Measurements from ENCODE around the gene JPH2.
A peak's percentile ranks its signal among the peaks of the same experiment; 100 is the strongest.

JPH2 gene

DNA sequence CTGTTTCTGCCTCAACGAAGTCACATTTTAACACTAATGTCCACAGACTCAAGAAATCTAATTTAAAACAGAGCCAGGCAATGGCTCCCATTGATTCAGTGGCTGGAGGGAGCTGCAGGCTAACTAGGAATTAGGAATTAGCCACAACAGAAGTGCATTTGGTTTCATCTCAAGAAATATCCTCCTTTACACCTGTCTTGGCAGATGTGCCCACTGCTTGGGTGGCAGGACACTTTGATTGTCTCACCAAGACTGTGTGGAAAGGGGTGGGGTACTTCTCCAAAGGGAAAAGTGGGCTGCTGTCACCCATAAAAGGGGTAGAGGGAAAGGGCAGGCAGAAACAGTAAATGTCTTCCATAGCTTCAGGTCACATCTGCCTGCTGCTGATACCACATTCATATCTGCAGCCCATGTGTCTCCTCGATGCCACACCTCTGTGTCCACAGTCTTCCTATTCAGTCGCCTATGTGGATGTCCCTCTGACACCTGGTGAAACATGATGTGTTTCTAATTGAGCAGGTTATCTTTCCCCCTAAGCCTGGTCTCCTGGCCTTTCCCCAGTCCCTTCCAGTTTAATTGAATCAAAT lies 34.5 kb upstream of the JPH2 start:
- TF ChIP-seq, protein P1, sequence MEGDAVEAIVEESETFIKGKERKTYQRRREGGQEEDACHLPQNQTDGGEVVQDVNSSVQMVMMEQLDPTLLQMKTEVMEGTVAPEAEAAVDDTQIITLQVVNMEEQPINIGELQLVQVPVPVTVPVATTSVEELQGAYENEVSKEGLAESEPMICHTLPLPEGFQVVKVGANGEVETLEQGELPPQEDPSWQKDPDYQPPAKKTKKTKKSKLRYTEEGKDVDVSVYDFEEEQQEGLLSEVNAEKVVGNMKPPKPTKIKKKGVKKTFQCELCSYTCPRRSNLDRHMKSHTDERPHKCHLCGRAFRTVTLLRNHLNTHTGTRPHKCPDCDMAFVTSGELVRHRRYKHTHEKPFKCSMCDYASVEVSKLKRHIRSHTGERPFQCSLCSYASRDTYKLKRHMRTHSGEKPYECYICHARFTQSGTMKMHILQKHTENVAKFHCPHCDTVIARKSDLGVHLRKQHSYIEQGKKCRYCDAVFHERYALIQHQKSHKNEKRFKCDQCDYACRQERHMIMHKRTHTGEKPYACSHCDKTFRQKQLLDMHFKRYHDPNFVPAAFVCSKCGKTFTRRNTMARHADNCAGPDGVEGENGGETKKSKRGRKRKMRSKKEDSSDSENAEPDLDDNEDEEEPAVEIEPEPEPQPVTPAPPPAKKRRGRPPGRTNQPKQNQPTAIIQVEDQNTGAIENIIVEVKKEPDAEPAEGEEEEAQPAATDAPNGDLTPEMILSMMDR (IDR thresholded peaks at IDR 0.05; ENCODE audit: control extremely low read depth, extremely low read depth, low read depth, missing control alignments): no peak
- POLR2A ChIA-PET: no interaction called here
- DNase-seq (ENCODE audit: extremely low spot score): no peak
- CTCF ChIA-PET: interaction anchor here (14.5 kb wide), 1 partner anchor 91 kb away, joined by 371 read pairs; the partner anchor contains the start of gene FITM2

DNA sequence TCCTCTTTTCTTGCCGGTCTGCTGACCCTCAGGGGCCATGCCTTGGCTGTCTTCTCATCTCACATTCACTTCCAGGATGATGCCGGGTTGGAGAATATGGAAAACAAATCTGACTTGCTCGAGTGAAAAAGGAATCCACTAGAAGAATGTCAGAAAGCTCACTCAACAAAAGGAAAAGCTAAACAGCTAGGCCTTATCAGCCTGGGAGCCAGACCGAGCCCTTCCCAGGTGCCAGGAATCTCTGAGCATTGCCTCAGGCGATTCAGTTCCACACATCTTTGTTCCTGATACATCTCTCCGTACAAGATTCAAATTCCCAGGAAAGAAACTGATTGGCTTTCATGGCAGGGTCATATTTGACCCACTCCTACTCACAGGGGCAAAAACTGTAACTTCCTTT lies 32.8 kb upstream of the JPH2 start:
- ChIA-PET POLR2A (no interaction called here), CTCF (interaction anchor here (0.7 to 14.5 kb wide), 3 partner anchors 93 to 391 kb away, joined by 4 to 371 read pairs (median 113); partner anchors contain the start of gene FITM2)
- DNase-seq (ENCODE audit: extremely low spot score): no peak
- TF ChIP-seq, protein P1 (IDR thresholded peaks at IDR 0.05; ENCODE audit: control extremely low read depth, extremely low read depth, low read depth, missing control alignments): no peak

DNA sequence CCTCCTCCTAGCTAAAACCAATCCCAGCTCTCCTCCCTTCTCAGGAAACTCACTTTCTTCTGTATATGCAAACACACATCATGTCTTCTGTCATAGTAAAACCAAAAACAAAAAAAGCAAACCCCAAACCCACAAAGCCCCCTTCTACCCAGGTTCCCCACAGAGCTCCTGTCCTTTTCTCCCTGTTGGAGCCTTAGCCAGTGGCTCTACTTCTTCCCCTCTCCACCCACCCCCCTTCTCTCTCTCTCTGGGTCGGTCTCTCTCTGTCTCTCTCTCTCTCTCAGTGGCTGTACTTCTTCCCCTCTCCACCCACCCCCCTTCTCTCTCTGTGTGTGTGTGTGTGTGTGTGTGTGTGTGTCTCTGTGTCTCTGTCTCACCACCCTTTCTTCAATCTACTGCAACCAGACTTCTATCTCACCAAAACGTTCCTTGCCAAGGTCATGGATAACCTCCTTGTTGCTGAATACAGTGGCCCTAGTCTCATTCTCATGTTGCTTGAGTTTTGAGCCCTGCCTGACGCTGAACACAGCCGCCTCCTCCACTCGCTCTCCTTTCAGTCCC lies 32.3 kb upstream of the JPH2 start:
- TF ChIP-seq, protein P1 (IDR thresholded peaks at IDR 0.05; ENCODE audit: control extremely low read depth, extremely low read depth, low read depth, missing control alignments): no peak
- ChIA-PET POLR2A (no interaction called here), CTCF (interaction anchor here (0.7 to 14.5 kb wide), 19 partner anchors 9 to 464 kb away, joined by 3 to 371 read pairs (median 7); partner anchors contain the start of genes FITM2 and GDAP1L1)
- no peak for DNase-seq (ENCODE audit: extremely low spot score)

DNA sequence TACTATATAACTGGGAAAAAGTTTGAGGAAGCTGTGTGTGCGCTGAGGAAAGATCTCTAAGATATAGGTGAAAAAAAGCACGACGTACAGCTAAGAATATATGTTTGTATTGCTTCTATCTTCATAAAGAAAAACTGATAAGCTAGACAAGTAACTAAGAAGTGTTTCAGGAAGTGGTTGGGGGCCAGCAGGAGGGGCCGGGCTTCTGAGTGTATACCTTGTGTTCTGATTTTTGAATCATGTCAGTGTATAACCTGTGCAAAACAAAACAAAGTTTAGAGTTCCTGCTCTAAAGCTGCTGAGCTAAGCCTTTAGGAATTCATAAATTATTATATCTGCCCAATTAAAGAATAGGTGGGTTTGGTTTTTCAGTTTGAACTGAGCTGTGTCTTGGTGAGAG lies 31.5 kb upstream of the JPH2 start:
- CTCF ChIA-PET: interaction anchor here (0.7 to 14.5 kb wide), 30 partner anchors 10 to 464 kb away, joined by 3 to 371 read pairs (median 7); partner anchors contain the start of genes FITM2 and GDAP1L1
- TF ChIP-seq, protein P1 (IDR thresholded peaks at IDR 0.05; ENCODE audit: control extremely low read depth, extremely low read depth, low read depth, missing control alignments): no peak
- no peak for DNase-seq (ENCODE audit: extremely low spot score)
- POLR2A ChIA-PET: interaction anchor here (0.6 kb wide), 1 partner anchor 559 kb away, joined by 3 read pairs; no protein-coding TSS in a partner anchor

DNA sequence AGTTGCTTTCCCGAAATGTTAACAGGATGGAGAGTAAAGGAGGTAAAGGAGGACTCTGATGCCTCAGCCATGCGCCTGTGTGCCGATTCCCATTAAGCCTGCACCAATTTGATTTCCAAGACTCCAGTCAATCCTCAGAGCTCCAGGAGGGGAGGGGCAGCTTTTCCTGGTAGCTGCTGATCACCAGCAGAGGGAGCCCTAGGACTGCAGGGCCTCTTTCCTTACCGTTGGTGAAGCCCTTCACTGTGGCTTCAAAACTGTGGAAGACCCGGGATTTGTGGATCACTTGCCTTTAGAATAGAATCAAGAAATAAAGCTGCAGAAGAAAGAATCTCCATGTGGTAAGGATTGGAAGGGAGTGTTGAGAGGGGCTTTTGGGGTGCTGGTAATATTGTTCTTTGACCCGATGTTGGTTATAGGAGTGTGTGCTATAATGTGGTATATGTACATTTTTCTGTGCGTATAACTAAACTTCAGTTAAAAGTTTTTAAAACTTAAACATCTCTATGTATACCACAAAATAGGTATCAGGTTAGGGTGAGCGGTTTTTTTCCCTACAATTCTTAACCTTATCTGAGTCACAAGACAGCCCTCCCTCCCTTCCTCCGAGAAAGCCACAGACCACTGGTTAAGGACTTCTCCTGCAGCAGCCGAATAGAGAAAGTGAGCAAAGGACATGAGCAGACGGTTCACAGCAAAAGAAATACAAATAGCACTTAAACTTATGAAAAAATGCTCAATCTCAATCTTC lies 30.5 kb upstream of the JPH2 start:
- POLR2A ChIA-PET: no interaction called here
- DNase-seq (ENCODE audit: extremely low spot score): peak; percentile 44
- TF ChIP-seq, protein P1 (IDR thresholded peaks at IDR 0.05; ENCODE audit: control extremely low read depth, extremely low read depth, low read depth, missing control alignments): peak; percentile 91
- CTCF ChIA-PET: interaction anchor here (0.6 to 14.5 kb wide), 53 partner anchors 8 to 649 kb away, joined by 3 to 371 read pairs (median 6); partner anchors contain the start of genes ADA, FITM2 and GDAP1L1

DNA sequence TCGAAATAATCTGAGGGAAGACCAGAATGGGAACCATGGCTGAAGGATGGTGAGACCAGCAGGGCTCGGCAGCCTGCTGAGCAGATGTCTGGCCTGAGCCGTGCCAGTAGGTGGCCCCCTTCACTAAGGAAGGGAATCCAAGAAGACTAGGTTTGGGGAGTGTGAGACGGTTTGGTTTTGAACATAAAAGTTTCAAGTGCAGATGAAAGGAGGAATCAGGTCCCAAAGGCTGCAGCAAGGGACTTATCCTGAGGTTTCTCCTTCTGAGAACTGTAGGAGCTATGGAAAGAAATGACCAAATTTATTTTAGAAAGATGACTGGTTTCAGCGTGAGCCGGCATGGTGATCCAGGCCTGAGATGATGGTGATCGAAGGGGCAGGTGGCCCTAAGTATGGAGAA lies 28.1 kb upstream of the JPH2 start:
- peak; percentile 51 for DNase-seq (ENCODE audit: extremely low spot score)
- ChIA-PET POLR2A (interaction anchor here (0.6 kb wide), 1 partner anchor 323 kb away, joined by 3 read pairs; no protein-coding TSS in a partner anchor), CTCF (interaction anchor here (0.7 to 14.5 kb wide), 17 partner anchors 19 to 468 kb away, joined by 3 to 371 read pairs (median 4); partner anchors contain the start of genes FITM2 and GDAP1L1)
- TF ChIP-seq, protein P1 (IDR thresholded peaks at IDR 0.05; ENCODE audit: control extremely low read depth, extremely low read depth, low read depth, missing control alignments): peak; percentile 92

All from GM10248 (cell line).